Endothelial cell (in vitro differentiated cells): ENCODE measurements around the gene DDA1. TPM values are rescaled to one million over a fixed set of nuclear protein-coding genes. Genes with fewer than 3 reads are reported as not detected.

Experiments
- DNase-seq: peaks from one replicate; pipeline ENCODE4 v3.0.0; 2021; ENCODE audit warnings: low spot score
- H3K27ac Mint-ChIP-seq: one replicate; pipeline ENCODE4 v1.8.0; 2021; ENCODE audit warnings: mixed read lengths, inconsistent platforms; ENCODE audit not compliant: unreplicated experiment
- H3K27me3 Mint-ChIP-seq: one replicate; pipeline ENCODE4 v1.8.0; 2021; ENCODE audit warnings: mild to moderate bottlenecking, moderate library complexity, mixed read lengths, inconsistent platforms; ENCODE audit not compliant: unreplicated experiment
- H3K36me3 Mint-ChIP-seq: one replicate; pipeline ENCODE4 v1.8.0; 2021; ENCODE audit warnings: mild to moderate bottlenecking, low read depth, mixed read lengths, inconsistent platforms; ENCODE audit not compliant: unreplicated experiment
- H3K4me1 Mint-ChIP-seq: one replicate; pipeline ENCODE4 v1.8.0; 2021; ENCODE audit warnings: mild to moderate bottlenecking, mixed read lengths, inconsistent platforms; ENCODE audit not compliant: unreplicated experiment
- H3K4me3 Mint-ChIP-seq: one replicate; pipeline ENCODE4 v1.8.0; 2021; ENCODE audit warnings: mild to moderate bottlenecking, mixed read lengths, inconsistent platforms; ENCODE audit not compliant: unreplicated experiment
- H3K9me3 Mint-ChIP-seq: one replicate; pipeline ENCODE4 v1.8.0; 2021; ENCODE audit warnings: mixed read lengths, inconsistent platforms; ENCODE audit not compliant: unreplicated experiment
- total RNA-seq: library from RNA; stranded (reverse); fragmentation: NEBNext Ultra II Directional; extraction: Animal tissue kit (Norgen Biotek cat#: 25700); gene quantifications from one replicate; pipeline ENCODE4 v1.2.1, GENCODE V29; 2021; ENCODE audit not compliant: unreplicated experiment
- TF ChIP-seq, protein P1 (sequence below): fragments of 200-600 bp; sonication (generic); IDR thresholded peaks from one replicate; pipeline ENCODE4 v1.5.0; 2021; ENCODE audit warnings: antibody characterized with exemption; ENCODE audit not compliant: unreplicated experiment

Gene DDA1
- total RNA-seq, 1 donor from 2014 or later, result 44.7 TPM

DNA sequence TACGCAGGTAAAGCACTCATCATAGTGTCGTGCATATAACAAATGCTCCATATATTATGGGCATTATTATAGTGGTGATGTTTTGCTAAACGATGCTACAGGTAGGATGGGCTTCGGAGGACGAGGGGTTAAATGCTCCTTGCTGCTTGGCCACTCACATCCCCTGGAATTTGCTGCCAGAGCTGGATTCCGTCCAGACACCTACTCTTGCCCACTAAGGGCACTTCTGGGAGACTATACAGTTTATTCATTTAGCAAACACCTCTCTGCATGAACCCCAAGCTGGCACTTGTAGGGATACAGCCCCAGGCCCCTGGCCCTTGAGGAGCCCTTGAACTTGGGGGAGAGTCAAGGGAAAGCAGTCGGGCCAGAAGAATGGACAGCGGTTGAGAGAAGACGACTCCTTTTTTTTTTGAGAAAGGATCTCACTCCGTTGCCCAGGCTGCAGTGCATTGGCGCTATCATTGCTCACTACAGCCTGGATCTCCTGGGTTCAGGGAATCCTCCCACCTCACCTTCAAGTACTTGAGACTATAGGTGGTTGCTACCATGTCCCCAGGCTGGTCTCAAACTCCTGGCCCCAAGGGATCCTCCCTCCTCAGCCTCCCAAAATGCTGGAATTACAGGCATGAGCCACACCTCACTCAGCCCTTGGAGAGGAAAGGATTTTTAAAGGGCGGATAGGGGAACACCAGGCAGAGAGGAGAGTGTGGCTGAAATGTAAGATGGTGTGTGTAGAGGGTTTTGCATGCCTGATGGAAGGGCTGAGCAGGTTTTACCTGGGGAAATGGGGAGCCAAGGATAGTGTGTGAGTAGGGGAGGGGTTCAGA, 4.8 kb upstream of the DDA1 start:
- H3K4me1 Mint-ChIP-seq, result peaks cover 17% of the 10 kb centered on the region
- no peaks in the 10 kb centered on the region for H3K9me3 Mint-ChIP-seq
- H3K36me3 Mint-ChIP-seq, result peaks cover 6% of the 10 kb centered on the region
- no peak for DNase-seq
- peaks cover 3% of the 10 kb centered on the region for H3K27me3 Mint-ChIP-seq
- TF ChIP-seq, protein P1, sequence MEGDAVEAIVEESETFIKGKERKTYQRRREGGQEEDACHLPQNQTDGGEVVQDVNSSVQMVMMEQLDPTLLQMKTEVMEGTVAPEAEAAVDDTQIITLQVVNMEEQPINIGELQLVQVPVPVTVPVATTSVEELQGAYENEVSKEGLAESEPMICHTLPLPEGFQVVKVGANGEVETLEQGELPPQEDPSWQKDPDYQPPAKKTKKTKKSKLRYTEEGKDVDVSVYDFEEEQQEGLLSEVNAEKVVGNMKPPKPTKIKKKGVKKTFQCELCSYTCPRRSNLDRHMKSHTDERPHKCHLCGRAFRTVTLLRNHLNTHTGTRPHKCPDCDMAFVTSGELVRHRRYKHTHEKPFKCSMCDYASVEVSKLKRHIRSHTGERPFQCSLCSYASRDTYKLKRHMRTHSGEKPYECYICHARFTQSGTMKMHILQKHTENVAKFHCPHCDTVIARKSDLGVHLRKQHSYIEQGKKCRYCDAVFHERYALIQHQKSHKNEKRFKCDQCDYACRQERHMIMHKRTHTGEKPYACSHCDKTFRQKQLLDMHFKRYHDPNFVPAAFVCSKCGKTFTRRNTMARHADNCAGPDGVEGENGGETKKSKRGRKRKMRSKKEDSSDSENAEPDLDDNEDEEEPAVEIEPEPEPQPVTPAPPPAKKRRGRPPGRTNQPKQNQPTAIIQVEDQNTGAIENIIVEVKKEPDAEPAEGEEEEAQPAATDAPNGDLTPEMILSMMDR, result no peak
- peak overlapping the region; percentile 91 for H3K27ac Mint-ChIP-seq
- H3K4me3 Mint-ChIP-seq, result peak overlapping the region; percentile 80

DNA sequence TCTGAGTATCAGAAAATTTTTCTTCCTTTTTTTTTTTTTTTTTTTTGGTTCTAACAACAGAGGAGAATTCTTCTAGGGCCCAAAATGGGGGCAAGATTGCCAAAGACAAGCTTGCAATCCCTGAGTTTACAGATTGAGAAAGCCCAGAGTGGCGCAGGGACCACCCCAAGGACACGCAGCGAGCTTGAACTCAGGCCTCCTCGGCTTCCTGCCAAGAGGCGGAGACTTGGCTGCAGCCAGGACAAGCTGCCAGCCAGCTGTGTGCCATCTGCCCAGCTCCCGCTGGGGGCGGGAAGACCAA, 4.2 kb upstream of the DDA1 start:
- peaks cover 6% of the 10 kb centered on the region for H3K36me3 Mint-ChIP-seq
- H3K4me1 Mint-ChIP-seq, result peaks cover 17% of the 10 kb centered on the region
- TF ChIP-seq, protein P1, result no peak
- H3K27ac Mint-ChIP-seq, result peak overlapping the region; percentile 91
- H3K4me3 Mint-ChIP-seq, result peak overlapping the region; percentile 93
- peaks cover 3% of the 10 kb centered on the region for H3K27me3 Mint-ChIP-seq
- DNase-seq, result no peak
- H3K9me3 Mint-ChIP-seq, result no peaks in the 10 kb centered on the region

DNA sequence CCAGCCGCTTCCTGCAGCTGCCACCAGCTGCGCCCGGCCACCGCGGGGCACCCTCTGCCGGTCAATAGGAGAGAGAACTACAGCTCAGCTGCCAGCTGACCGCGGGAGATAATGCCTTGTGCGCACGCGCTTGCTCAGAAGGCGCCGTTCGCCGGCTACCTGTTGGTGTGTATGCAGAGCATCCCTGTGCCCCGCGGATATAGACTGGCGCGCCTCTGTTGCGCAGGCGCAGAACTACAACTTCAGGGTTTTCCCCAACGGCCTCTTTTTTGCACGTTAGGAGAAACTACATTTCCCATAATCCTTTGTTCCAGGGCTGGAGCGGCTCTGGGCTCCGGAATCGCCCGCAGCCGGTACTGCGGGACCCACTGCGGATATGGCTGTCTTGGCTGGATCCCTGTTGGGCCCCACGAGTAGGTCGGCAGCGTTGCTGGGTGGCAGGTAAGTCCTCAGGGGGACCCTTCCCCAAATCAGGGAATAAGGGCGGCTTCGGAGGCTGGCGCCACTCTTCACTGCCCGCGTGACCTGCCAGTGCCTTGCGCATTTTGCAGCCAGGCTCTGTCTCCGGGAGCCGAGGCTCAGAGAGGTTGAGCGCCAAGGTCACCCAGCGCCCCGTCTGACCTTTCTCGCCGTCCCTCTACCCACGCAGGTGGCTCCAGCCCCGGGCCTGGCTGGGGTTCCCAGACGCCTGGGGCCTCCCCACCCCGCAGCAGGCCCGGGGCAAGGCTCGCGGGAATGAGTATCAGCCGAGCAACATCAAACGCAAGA, 3.7 kb upstream of the DDA1 start, which contains the start of gene MRPL34:
TSS of gene MRPL34 (plus strand) at position 356 of the 768 bp plus-strand sequence. CDS start at position 377, 21 bp downstream.
- H3K36me3 Mint-ChIP-seq, result peaks cover 6% of the 10 kb centered on the region
- peak within 1 kb of the TSS; percentile 93 for H3K4me3 Mint-ChIP-seq
- DNase-seq, result peak; percentile 94
- TF ChIP-seq, protein P1, result peak; percentile 63
- H3K27ac Mint-ChIP-seq, result peak within 1 kb of the TSS; percentile 91
- H3K27me3 Mint-ChIP-seq, result peaks cover 6% of the 10 kb centered on the region
- H3K9me3 Mint-ChIP-seq, result no peaks in the 10 kb centered on the region
- peaks cover 18% of the 10 kb centered on the region for H3K4me1 Mint-ChIP-seq

DNA sequence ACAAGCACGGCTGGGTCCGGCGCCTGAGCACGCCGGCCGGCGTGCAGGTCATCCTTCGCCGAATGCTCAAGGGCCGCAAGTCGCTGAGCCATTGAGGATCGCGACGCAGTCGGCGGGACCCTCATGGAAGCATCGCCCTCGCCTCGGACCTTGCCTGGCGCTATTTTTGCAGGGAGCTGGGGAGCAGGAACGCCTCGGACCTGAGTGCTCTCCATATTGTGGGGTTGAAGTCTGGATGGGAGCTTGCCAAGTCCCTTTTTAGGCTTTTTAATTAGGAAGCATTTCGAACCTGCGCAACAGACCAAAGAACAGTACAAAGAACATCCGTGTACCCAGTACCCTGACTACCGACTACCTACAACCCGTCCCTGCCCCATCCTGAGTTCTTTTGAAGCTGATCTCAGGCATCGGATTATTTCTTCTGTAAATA, 3.1 kb upstream of the DDA1 start:
- H3K4me3 Mint-ChIP-seq, result peak overlapping the region; percentile 93
- peaks cover 20% of the 10 kb centered on the region for H3K4me1 Mint-ChIP-seq
- TF ChIP-seq, protein P1, result no peak
- no peaks in the 10 kb centered on the region for H3K9me3 Mint-ChIP-seq
- H3K36me3 Mint-ChIP-seq, result peaks cover 6% of the 10 kb centered on the region
- DNase-seq, result no peak
- peaks cover 6% of the 10 kb centered on the region for H3K27me3 Mint-ChIP-seq
- peak overlapping the region; percentile 72 for H3K27ac Mint-ChIP-seq

DNA sequence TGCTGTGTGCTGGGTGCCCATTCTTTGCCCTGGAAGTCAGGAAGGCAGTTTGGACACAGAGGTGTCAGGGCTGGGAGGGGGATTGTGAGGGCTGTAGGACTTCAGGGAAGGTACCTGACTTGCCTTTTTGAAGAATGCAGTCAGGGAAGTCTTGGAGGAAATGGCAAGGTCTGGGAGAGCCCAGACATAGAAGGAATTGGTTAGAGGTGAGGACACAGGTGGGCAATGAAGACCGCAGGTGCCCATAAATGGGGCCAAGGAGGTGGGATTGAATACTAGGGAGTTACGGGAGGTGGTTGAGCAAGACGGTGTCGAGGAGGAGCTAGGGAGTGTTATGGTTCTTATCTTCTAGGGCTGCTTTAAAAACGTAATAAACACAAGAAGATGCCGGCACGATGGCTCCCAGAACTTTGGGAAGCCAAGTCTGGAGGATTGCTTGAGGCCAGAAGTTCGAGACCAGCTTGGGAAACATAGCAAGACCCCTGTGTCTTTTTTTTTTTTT, 1.4 kb upstream of the DDA1 start:
- H3K9me3 Mint-ChIP-seq, result no peaks in the 10 kb centered on the region
- H3K27ac Mint-ChIP-seq, result no peak overlapping the region
- DNase-seq, result no peak
- H3K4me3 Mint-ChIP-seq, result peak overlapping the region; percentile 82
- peaks cover 25% of the 10 kb centered on the region for H3K4me1 Mint-ChIP-seq
- H3K36me3 Mint-ChIP-seq, result peaks cover 3% of the 10 kb centered on the region
- TF ChIP-seq, protein P1, result no peak
- H3K27me3 Mint-ChIP-seq, result peaks cover 6% of the 10 kb centered on the region
